ENCODE data around the gene CFC1B. TPM values are rescaled to one million over a fixed set of nuclear protein-coding genes. Genes with fewer than 3 reads are reported as not detected.
"Not testable (repeated sequence)": the region's sequence is repeated elsewhere in the genome, so short reads cannot be mapped to it uniquely, and the experiment has no call there.

The CFC1B gene
- total RNA-seq, 6 donors from 2014 or later, result not detected

DNA sequence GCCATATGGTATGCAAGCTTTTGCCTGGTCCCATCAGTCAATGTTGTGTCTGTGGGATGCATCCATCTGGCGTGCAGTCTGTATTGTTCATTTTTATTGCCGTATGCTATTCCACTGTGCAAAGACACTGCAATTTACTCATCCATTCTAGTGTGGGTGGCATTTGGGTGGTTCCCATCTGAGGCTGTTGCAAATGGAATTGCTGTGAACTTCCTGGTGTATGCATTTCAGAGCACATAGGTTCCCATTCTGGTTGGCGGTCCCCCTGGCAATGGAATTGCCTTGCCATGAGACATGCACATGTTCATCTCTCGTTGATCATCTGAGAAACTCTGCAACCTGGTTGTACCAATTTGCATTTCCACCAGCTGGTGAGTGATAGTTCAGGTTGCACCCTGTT lies 56.5 kb downstream of the CFC1B start:
- H3K9me3 ChIP-seq; H3K36me3 ChIP-seq; DNase-seq; H3K4me3 ChIP-seq; H3K27me3 ChIP-seq; ATAC-seq (ENCODE audit: low FRiP score in 2 of 2); H3K27ac ChIP-seq; H3K4me1 ChIP-seq: not testable (repeated sequence)
- WGBS, 2 donors, result no CpG with 5 or more reads among the region's 4 CpGs

Small RNAs within 50 kb of the gene (small RNA-seq; reads per million reads assigned to genes)
- gene RF00017 (0 reads per million in 4 donors), gene RNU6-473P (0 reads per million in 4 donors)

Other genes with a start within 250 kb of the CFC1B start
- gene IMP4, start 178.3 kb upstream of the CFC1B start, total RNA-seq, result 100 to 1,000 TPM in 2 of 6 donors, 10 to 100 TPM in 4; 45.6 to 118 (median 63.0) TPM
- 100 to 1,000 TPM in 2 of 6 donors, 10 to 100 TPM in 4; 59.0 to 156 (median 89.4) TPM for gene PTPN18, start 165.2 kb upstream of the CFC1B start, total RNA-seq
- gene POTEI, start 11.9 kb upstream of the CFC1B start, total RNA-seq, result under 1 TPM in 4 of 6 donors, not detected in 2; under 0.01 to 0.89 (median 0.08) TPM
- gene CFC1, start 78.4 kb downstream of the CFC1B start, total RNA-seq, result under 1 TPM in 2 of 6 donors, not detected in 4; 0.34 to 0.61 TPM
- gene POTEJ, start 90.2 kb downstream of the CFC1B start, total RNA-seq, result under 1 TPM in 1 of 6 donors, not detected in 5; 0.30 TPM
- not detected for gene GPR148, start 207.8 kb downstream of the CFC1B start, total RNA-seq
- gene AMER3, start 234.3 kb downstream of the CFC1B start, total RNA-seq, result not detected